HepG2 (cell line): Measurements from ENCODE around the gene BHLHE23. TPM values are rescaled to one million over a fixed set of nuclear protein-coding genes. Genes with fewer than 3 reads are reported as not detected.

Source experiments
- ATF7 ChIP-seq, 2 experiments: fragments of 450-650 bp in 1 of 2; sonication (generic) in 1 of 2; formaldehyde crosslinking in 1 of 2; IDR thresholded peaks; 2 replicates each; pipeline versions ENCODE4 v1.4.0 to v1.6.1; 2016 to 2020; ENCODE audit warnings: antibody characterized with exemption in 1 of 2, mild to moderate bottlenecking in 1 of 2, missing genetic modification reagents in 1 of 2
- ATRX ChIP-seq: sonication (generic); formaldehyde crosslinking; IDR thresholded peaks from 2 replicates; pipeline ENCODE4 v1.4.0; 2020; ENCODE audit warnings: missing genetic modification reagents, borderline replicate concordance
- GPBP1L1 ChIP-seq: sonication (generic); formaldehyde crosslinking; IDR thresholded peaks from 2 replicates; pipeline ENCODE4 v1.5.0; 2020; ENCODE audit warnings: mild to moderate bottlenecking, missing genetic modification reagents
- JUN ChIP-seq: sonication (generic); formaldehyde crosslinking; IDR thresholded peaks from 2 replicates; pipeline ENCODE4 v1.4.0; 2020; ENCODE audit warnings: mild to moderate bottlenecking, missing genetic modification reagents
- KLF16 ChIP-seq, 2 experiments: sonication (generic) in 1 of 2; formaldehyde crosslinking in 1 of 2; IDR thresholded peaks; 2 replicates each; pipeline versions ENCODE4 v1.6.1 to v1.8.0; 2016 to 2023; ENCODE audit warnings: missing genetic modification reagents in 2 of 2, missing compliant biosample characterization in 1 of 2
- MEF2D ChIP-seq: sonication (generic); formaldehyde crosslinking; IDR thresholded peaks from 2 replicates; pipeline ENCODE4 v1.5.1; 2020; ENCODE audit warnings: mild to moderate bottlenecking, missing genetic modification reagents
- NFKBIZ ChIP-seq: IDR thresholded peaks from 2 replicates; pipeline ENCODE4 v1.6.1; 2018; ENCODE audit warnings: missing genetic modification reagents, missing compliant biosample characterization
- RFXAP ChIP-seq: sonication (generic); formaldehyde crosslinking; IDR thresholded peaks from 2 replicates; pipeline ENCODE4 v1.4.0; 2020; ENCODE audit warnings: missing genetic modification reagents, borderline replicate concordance
- TMF1 ChIP-seq: sonication (generic); formaldehyde crosslinking; IDR thresholded peaks from 2 replicates; pipeline ENCODE4 v1.8.1; 2022; ENCODE audit warnings: low read depth, missing genetic modification reagents
- ZBTB42 ChIP-seq: sonication (generic); formaldehyde crosslinking; IDR thresholded peaks from 2 replicates; pipeline ENCODE4 v1.5.0; 2020; ENCODE audit warnings: mild to moderate bottlenecking, missing genetic modification reagents
- ZBTB49 ChIP-seq: sonication (generic); formaldehyde crosslinking; IDR thresholded peaks from 2 replicates; pipeline ENCODE4 v1.4.0; 2020; ENCODE audit warnings: missing genetic modification reagents, borderline replicate concordance
- ZFP1 ChIP-seq: IDR thresholded peaks from 2 replicates; pipeline ENCODE4 v1.6.1; 2016
- ZNF24 ChIP-seq: fragments of 450-650 bp; IDR thresholded peaks from 2 replicates; pipeline ENCODE4 v1.6.1; 2017; ENCODE audit warnings: antibody characterized with exemption, mild to moderate bottlenecking
- ZNF253 ChIP-seq: sonication (generic); formaldehyde crosslinking; IDR thresholded peaks from 2 replicates; pipeline ENCODE4 v1.8.0; 2022; ENCODE audit warnings: mild to moderate bottlenecking, missing genetic modification reagents, borderline replicate concordance
- ZNF282 ChIP-seq: fragments of 450-650 bp; IDR thresholded peaks from 2 replicates; pipeline ENCODE4 v1.6.1; 2018; ENCODE audit not compliant: partially characterized antibody
- ZNF652 ChIP-seq: IDR thresholded peaks from 2 replicates; pipeline ENCODE4 v1.6.1; 2016; ENCODE audit warnings: low read depth, borderline replicate concordance
- ZNF782 ChIP-seq: sonication (generic); formaldehyde crosslinking; IDR thresholded peaks from 2 replicates; pipeline ENCODE4 v1.4.0; 2020; ENCODE audit warnings: missing genetic modification reagents, mild to moderate bottlenecking, borderline replicate concordance
- ZSCAN21 ChIP-seq: sonication (generic); formaldehyde crosslinking; IDR thresholded peaks from 2 replicates; pipeline ENCODE4 v1.8.0; 2022; ENCODE audit warnings: mild to moderate bottlenecking, missing genetic modification reagents, moderate library complexity, borderline replicate concordance
- polyA plus RNA-seq, 8 experiments: library from polyadenylated mRNA; depleted of rRNA in 3 of 8; stranded (reverse) in 7 of 8; unstranded in 1 of 8; fragments of >200 nt; fragmentation: Illumina TruSeq in 4 of 8; extraction: Trizol in 4 of 8; gene quantifications; 2 replicates each; pipeline versions ENCODE4 v1.2.1 to v1.2.3, GENCODE V29; 2011 to 2016; ENCODE audit warnings: low read depth in 4 of 8, missing spikeins in 1 of 8, mixed read lengths in 1 of 8; ENCODE audit not compliant: insufficient read depth in 1 of 8
- total RNA-seq, 5 experiments: library from RNA; depleted of rRNA; stranded (reverse); fragments of >200 nt; fragmentation: Illumina TruSeq; extraction: Trizol; gene quantifications; 2 replicates each; pipeline ENCODE4 v1.2.3, GENCODE V29; 2016; ENCODE audit warnings: low read depth in 1 of 5
- TF ChIP-seq, protein P1 (sequence below): sonication (generic); formaldehyde crosslinking; conservative IDR thresholded peaks from 2 replicates; pipeline ENCODE4 v1.4.0; 2020; ENCODE audit warnings: missing genetic modification reagents
- TF ChIP-seq, protein P2 (sequence below): sonication (generic); formaldehyde crosslinking; IDR thresholded peaks from 2 replicates; pipeline ENCODE4 v1.8.0; 2022; ENCODE audit warnings: missing genetic modification reagents, mild to moderate bottlenecking, moderate library complexity, borderline replicate concordance
- TF ChIP-seq, protein P3 (sequence below): sonication (generic); formaldehyde crosslinking; IDR thresholded peaks from 2 replicates; pipeline ENCODE4 v1.4.0; 2020; ENCODE audit warnings: missing genetic modification reagents

Gene BHLHE23
- total and polyA plus RNA-seq, 2 of the 13 experiments (the other 11 are each of a cell fraction or from before 2014, with no cell fraction given): not detected

DNA sequence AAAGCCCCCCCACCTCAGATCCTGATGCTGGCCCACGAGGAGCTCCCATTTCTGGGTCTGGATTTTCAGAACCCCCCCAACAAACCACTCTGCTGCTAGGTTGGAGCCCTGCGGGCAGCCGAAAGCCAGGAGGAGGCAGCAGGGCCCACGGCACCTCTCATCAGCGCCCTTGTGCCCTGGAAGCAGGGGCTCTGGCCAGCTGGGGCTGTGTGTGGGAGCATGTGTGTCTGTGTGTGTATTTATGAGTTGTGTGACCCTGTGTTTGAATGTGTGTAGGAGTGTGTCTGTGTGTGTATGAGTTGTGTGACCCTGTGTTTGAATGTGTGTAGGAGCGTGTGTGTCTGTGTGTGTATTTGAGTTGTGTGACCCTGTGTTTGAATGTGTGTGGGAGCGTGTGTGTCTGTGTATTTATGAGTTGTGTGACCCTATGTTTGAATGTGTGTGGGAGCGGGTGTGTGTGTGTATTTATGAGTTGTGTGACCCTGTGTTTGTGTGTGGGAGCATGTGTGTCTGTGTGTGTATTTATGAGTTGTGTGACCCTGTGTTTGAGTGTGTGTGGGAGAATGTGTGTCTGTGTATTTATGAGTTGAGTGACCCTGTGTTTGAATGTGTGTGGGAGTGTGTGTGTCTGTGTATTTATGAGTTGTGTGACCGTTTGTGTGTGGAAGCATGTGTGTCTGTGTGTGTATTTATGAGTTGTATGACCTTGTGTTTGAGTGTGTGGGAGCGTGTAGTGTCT lies 35.4 kb downstream of the BHLHE23 start (continued):
- TF ChIP-seq, protein P1, sequence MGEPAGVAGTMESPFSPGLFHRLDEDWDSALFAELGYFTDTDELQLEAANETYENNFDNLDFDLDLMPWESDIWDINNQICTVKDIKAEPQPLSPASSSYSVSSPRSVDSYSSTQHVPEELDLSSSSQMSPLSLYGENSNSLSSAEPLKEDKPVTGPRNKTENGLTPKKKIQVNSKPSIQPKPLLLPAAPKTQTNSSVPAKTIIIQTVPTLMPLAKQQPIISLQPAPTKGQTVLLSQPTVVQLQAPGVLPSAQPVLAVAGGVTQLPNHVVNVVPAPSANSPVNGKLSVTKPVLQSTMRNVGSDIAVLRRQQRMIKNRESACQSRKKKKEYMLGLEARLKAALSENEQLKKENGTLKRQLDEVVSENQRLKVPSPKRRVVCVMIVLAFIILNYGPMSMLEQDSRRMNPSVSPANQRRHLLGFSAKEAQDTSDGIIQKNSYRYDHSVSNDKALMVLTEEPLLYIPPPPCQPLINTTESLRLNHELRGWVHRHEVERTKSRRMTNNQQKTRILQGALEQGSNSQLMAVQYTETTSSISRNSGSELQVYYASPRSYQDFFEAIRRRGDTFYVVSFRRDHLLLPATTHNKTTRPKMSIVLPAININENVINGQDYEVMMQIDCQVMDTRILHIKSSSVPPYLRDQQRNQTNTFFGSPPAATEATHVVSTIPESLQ: no peak
- TF ChIP-seq JUN (CRISPR knock-in tag): peak; percentile 26; the same call in 1 of the 2 replicates
- TF ChIP-seq ZNF24: no peak
- no peak for TF ChIP-seq ATRX (CRISPR knock-in tag)
- TF ChIP-seq GPBP1L1: no peak
- no peak for TF ChIP-seq NFKBIZ (CRISPR knock-in tag)
- TF ChIP-seq, protein P2, sequence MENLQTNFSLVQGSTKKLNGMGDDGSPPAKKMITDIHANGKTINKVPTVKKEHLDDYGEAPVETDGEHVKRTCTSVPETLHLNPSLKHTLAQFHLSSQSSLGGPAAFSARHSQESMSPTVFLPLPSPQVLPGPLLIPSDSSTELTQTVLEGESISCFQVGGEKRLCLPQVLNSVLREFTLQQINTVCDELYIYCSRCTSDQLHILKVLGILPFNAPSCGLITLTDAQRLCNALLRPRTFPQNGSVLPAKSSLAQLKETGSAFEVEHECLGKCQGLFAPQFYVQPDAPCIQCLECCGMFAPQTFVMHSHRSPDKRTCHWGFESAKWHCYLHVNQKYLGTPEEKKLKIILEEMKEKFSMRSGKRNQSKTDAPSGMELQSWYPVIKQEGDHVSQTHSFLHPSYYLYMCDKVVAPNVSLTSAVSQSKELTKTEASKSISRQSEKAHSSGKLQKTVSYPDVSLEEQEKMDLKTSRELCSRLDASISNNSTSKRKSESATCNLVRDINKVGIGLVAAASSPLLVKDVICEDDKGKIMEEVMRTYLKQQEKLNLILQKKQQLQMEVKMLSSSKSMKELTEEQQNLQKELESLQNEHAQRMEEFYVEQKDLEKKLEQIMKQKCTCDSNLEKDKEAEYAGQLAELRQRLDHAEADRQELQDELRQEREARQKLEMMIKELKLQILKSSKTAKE (CRISPR knock-in tag): no peak
- no peak for TF ChIP-seq ZNF652
- TF ChIP-seq, protein P3, sequence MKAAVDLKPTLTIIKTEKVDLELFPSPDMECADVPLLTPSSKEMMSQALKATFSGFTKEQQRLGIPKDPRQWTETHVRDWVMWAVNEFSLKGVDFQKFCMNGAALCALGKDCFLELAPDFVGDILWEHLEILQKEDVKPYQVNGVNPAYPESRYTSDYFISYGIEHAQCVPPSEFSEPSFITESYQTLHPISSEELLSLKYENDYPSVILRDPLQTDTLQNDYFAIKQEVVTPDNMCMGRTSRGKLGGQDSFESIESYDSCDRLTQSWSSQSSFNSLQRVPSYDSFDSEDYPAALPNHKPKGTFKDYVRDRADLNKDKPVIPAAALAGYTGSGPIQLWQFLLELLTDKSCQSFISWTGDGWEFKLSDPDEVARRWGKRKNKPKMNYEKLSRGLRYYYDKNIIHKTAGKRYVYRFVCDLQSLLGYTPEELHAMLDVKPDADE (CRISPR knock-in tag): no peak
- TF ChIP-seq KLF16 (CRISPR knock-in tag; IDR thresholded peaks at IDR 0.05): peak in 1 of 2 experiments; percentile 1; a peak in 1 of 4 replicates
- no peak for TF ChIP-seq ZBTB49 (CRISPR knock-in tag)
- peak; percentile 4; the same call in 1 of the 2 replicates for TF ChIP-seq ATF7 (IDR thresholded peaks at IDR 0.05)
- no peak for TF ChIP-seq ATF7 (CRISPR knock-in tag; IDR thresholded peaks at IDR 0.05)
- TF ChIP-seq ZSCAN21: no peak
- TF ChIP-seq ZNF782 (CRISPR knock-in tag): no peak
- TF ChIP-seq TMF1 (CRISPR knock-in tag): 0 out of 2 replicates have a peak, but pooled peaks have one; percentile 37
- no peak for TF ChIP-seq ZBTB42
- TF ChIP-seq ZFP1: no peak
- TF ChIP-seq ZNF282: no peak
- no peak for TF ChIP-seq ZNF253
- no peak for TF ChIP-seq MEF2D (CRISPR knock-in tag)
- no peak for TF ChIP-seq RFXAP (CRISPR knock-in tag)
